ENCODE data around the gene CTDP1. TPM values are rescaled to one million over a fixed set of nuclear protein-coding genes. Genes with fewer than 3 reads are reported as not detected.
A peak's percentile ranks its signal among the peaks of the same experiment; 100 is the strongest.

CTDP1 gene
- total RNA-seq, 1 experiment from 2014 or later: 33.7 TPM

DNA sequence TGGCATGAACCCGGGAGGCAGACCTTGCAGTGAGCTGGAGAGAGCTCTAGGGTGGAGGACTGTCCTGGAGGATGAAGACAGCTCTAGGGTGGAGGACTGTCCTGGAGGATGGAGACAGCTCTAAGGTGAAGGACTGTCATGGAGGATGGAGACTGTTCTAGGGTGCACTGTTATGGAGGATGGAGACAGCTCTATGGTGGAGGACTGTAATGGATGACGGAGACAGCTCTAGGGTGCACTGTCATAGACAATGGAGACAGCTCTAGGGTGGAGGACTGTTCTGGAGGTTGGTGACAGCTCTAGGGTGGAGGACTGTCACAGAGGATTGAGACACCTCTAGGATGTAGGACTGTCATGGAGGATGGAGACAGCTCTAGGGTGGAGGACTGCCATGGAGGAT lies 97.1 kb downstream of the CTDP1 start:
- Histone ChIP-seq H3K4me2 (ENCODE audit: insufficient read depth, insufficient read length, low read length) (no peak overlapping the region), H2BK15ac (ENCODE audit: low read depth, low read length) (no peak overlapping the region), H3K56ac (ENCODE audit: insufficient read length, low read depth, low read length) (no peak overlapping the region), H3K27me3 (ENCODE audit: insufficient read depth, low read length) (no peaks in the 10 kb centered on the region; the same call in 1 of the 2 replicates), H3K4me1 (ENCODE audit: insufficient read depth, low read length) (no peaks in the 10 kb centered on the region), H2BK120ac (ENCODE audit: low read depth, low read length, poor library complexity, severe bottlenecking) (no peak overlapping the region), H3K23ac (ENCODE audit: insufficient read length, low read depth, low read length) (no peak overlapping the region), H2BK20ac (ENCODE audit: low read depth, low read length, poor library complexity, severe bottlenecking) (no peak overlapping the region), H3K23me2 (ENCODE audit: insufficient read length, low read depth, low read length, poor library complexity, severe bottlenecking) (no peaks in the 10 kb centered on the region), H2AFZ (ENCODE audit: low read length) (no peak overlapping the region), H3K79me2 (ENCODE audit: insufficient read depth, low read length) (no peaks in the 10 kb centered on the region), H2BK5ac (ENCODE audit: insufficient read length, low read length) (no peak overlapping the region), H4K91ac (ENCODE audit: insufficient read length, low read depth, low read length) (no peak overlapping the region), H3K9ac (ENCODE audit: extremely low read depth, insufficient read length, low read length) (no peak overlapping the region), H3T11ph (ENCODE audit: low read length) (no peak overlapping the region), H2BK12ac (ENCODE audit: insufficient read length, low read depth, low read length) (no peak overlapping the region), H3K4ac (ENCODE audit: low read depth, low read length) (no peak overlapping the region), H3K27ac (ENCODE audit: insufficient read length, low read depth, low read length) (no peak overlapping the region), H2AK5ac (ENCODE audit: insufficient read length, low read length) (no peak overlapping the region), H4K8ac (replicated peaks; ENCODE audit: insufficient read length, low read depth, low read length) (no peak overlapping the region), H3K79me1 (ENCODE audit: insufficient read depth, low read depth, low read length, poor library complexity, severe bottlenecking) (no peaks in the 10 kb centered on the region), H3K18ac (ENCODE audit: insufficient read length, low read depth, low read length) (no peak overlapping the region), H3K14ac (ENCODE audit: insufficient read depth, low read length) (no peak overlapping the region), H3K9me3 (ENCODE audit: control insufficient read depth, low read depth, low read length) (no peaks in the 10 kb centered on the region), H4K20me1 (ENCODE audit: control insufficient read depth, insufficient read depth, insufficient read length) (no peaks in the 10 kb centered on the region), H4K5ac (ENCODE audit: insufficient read length, low read depth, low read length) (no peak overlapping the region)
- WGBS (ENCODE audit: extremely low coverage, insufficient read length, low lambda C conversion rate): no CpG with 5 or more reads among the region's 2 CpGs
- peaks cover 0 to 6% of the 10 kb centered on the region in 2 experiments; a peak in 1 of 5 replicates for H3K9me3 Mint-ChIP-seq
- no peaks in the 10 kb centered on the region for H3K36me3 Mint-ChIP-seq (ENCODE audit: insufficient read depth in 1 of 3, low read depth in 3 of 3)
- H3K4me3 Mint-ChIP-seq: peak overlapping the region in 1 of 2 experiments; percentile 14; a peak in 1 of 5 replicates
- peaks cover 20% of the 10 kb centered on the region for H3K27me3 Mint-ChIP-seq (ENCODE audit: low read depth)
- no peak for DNase-seq
- no peak for TF ChIP-seq CTCF (conservative IDR thresholded peaks at IDR 0.05)
- H3K27ac Mint-ChIP-seq: no peak overlapping the region
- no peaks in the 10 kb centered on the region for H3K4me1 Mint-ChIP-seq

All from H9 (cell line).